ENCODE data around the gene NOL3. TPM values are rescaled to one million over a fixed set of nuclear protein-coding genes. Genes with fewer than 3 reads are reported as not detected.

The NOL3 gene
- total and polyA plus RNA-seq, 2 of the 13 experiments (the other 11 are each of a cell fraction or from before 2014, with no cell fraction given): 5.7 to 20.5 TPM

DNA sequence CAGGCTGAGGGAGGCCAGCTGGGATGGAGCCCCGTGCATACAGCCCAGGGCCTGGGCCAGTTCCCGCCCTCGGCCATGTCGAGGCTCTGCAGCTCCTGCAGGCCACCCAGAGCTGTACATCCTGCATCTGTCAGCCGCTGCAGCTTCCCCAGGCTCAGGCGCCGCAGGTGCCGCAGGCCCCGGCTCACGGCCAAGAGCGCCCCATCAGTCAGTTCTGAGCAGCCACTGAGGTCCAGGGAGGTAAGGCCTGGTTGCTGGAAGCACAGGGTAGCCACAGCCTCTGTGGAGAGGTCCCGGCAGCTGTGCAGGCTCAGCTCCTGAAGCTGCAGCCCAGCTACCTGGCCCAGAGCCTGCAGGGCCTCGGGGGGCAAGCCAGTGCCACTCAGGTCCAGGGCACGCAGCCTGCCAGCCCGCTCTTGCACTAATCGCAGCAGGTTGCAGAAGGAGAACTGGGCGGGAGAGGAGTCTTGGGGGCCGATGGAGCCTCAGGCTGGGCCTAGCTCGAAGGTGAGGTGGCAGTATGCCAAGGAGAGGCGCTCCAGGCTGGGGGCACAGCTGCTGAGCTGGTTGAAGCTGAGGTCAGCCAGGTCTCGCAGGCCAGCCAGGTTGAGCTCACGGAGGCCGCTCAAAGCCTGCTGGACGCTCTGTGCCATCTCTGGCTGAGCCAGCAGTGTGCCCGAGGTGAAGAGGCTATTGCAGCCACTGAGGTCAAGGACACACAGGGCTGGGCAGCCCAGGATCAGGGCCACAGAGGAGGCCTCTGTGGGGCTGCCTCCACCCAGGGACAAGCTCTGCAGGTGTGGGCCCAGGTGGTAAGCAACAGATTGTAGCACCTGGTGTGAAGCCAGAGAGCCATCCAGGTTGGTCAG is 40.0 kb downstream of the NOL3 start (continued):
- TF ChIP-seq, protein P1, sequence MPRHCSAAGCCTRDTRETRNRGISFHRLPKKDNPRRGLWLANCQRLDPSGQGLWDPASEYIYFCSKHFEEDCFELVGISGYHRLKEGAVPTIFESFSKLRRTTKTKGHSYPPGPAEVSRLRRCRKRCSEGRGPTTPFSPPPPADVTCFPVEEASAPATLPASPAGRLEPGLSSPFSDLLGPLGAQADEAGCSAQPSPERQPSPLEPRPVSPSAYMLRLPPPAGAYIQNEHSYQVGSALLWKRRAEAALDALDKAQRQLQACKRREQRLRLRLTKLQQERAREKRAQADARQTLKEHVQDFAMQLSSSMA (CRISPR knock-in tag; IDR thresholded peaks at IDR 0.05): no peak
- TF ChIP-seq REXO4 (CRISPR knock-in tag; IDR thresholded peaks at IDR 0.05; ENCODE audit: borderline replicate concordance) (no peak), FOXM1 (CRISPR knock-in tag; IDR thresholded peaks at IDR 0.05) (no peak), ZNF446 (CRISPR knock-in tag; IDR thresholded peaks at IDR 0.05) (no peak), ZNF598 (CRISPR knock-in tag; IDR thresholded peaks at IDR 0.05; ENCODE audit: borderline replicate concordance) (no peak), SPEN (CRISPR knock-in tag; IDR thresholded peaks at IDR 0.05; ENCODE audit: low read depth) (no peak), SRSF9 (IDR thresholded peaks at IDR 0.05; ENCODE audit: borderline replicate concordance, insufficient read depth, low read depth, low read length, poor library complexity, severe bottlenecking) (no peak), ZBTB38 (CRISPR knock-in tag; IDR thresholded peaks at IDR 0.05) (peak; percentile 36), FOXK1 (CRISPR knock-in tag; IDR thresholded peaks at IDR 0.05; ENCODE audit: borderline replicate concordance, low read depth) (no peak), GATAD1 (CRISPR knock-in tag; IDR thresholded peaks at IDR 0.05) (no peak), KMT2A (CRISPR knock-in tag; IDR thresholded peaks at IDR 0.05) (no peak), MTA1 (CRISPR knock-in tag; IDR thresholded peaks at IDR 0.05; ENCODE audit: borderline replicate concordance) (no peak)
- TF ChIP-seq, protein P2, sequence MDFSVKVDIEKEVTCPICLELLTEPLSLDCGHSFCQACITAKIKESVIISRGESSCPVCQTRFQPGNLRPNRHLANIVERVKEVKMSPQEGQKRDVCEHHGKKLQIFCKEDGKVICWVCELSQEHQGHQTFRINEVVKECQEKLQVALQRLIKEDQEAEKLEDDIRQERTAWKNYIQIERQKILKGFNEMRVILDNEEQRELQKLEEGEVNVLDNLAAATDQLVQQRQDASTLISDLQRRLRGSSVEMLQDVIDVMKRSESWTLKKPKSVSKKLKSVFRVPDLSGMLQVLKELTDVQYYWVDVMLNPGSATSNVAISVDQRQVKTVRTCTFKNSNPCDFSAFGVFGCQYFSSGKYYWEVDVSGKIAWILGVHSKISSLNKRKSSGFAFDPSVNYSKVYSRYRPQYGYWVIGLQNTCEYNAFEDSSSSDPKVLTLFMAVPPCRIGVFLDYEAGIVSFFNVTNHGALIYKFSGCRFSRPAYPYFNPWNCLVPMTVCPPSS (IDR thresholded peaks at IDR 0.05): no peak
- TF ChIP-seq, protein P3, sequence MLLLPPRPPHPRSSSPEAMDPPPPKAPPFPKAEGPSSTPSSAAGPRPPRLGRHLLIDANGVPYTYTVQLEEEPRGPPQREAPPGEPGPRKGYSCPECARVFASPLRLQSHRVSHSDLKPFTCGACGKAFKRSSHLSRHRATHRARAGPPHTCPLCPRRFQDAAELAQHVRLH (CRISPR knock-in tag; IDR thresholded peaks at IDR 0.05; ENCODE audit: borderline replicate concordance, low read depth): no peak
- TF ChIP-seq, protein P4, sequence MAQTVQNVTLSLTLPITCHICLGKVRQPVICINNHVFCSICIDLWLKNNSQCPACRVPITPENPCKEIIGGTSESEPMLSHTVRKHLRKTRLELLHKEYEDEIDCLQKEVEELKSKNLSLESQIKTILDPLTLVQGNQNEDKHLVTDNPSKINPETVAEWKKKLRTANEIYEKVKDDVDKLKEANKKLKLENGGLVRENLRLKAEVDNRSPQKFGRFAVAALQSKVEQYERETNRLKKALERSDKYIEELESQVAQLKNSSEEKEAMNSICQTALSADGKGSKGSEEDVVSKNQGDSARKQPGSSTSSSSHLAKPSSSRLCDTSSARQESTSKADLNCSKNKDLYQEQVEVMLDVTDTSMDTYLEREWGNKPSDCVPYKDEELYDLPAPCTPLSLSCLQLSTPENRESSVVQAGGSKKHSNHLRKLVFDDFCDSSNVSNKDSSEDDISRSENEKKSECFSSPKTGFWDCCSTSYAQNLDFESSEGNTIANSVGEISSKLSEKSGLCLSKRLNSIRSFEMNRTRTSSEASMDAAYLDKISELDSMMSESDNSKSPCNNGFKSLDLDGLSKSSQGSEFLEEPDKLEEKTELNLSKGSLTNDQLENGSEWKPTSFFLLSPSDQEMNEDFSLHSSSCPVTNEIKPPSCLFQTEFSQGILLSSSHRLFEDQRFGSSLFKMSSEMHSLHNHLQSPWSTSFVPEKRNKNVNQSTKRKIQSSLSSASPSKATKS (CRISPR knock-in tag; IDR thresholded peaks at IDR 0.05): no peak
- TF ChIP-seq, protein P5, sequence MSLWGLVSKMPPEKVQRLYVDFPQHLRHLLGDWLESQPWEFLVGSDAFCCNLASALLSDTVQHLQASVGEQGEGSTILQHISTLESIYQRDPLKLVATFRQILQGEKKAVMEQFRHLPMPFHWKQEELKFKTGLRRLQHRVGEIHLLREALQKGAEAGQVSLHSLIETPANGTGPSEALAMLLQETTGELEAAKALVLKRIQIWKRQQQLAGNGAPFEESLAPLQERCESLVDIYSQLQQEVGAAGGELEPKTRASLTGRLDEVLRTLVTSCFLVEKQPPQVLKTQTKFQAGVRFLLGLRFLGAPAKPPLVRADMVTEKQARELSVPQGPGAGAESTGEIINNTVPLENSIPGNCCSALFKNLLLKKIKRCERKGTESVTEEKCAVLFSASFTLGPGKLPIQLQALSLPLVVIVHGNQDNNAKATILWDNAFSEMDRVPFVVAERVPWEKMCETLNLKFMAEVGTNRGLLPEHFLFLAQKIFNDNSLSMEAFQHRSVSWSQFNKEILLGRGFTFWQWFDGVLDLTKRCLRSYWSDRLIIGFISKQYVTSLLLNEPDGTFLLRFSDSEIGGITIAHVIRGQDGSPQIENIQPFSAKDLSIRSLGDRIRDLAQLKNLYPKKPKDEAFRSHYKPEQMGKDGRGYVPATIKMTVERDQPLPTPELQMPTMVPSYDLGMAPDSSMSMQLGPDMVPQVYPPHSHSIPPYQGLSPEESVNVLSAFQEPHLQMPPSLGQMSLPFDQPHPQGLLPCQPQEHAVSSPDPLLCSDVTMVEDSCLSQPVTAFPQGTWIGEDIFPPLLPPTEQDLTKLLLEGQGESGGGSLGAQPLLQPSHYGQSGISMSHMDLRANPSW (CRISPR knock-in tag; IDR thresholded peaks at IDR 0.05; ENCODE audit: borderline replicate concordance): no peak
- TF ChIP-seq, protein P6, sequence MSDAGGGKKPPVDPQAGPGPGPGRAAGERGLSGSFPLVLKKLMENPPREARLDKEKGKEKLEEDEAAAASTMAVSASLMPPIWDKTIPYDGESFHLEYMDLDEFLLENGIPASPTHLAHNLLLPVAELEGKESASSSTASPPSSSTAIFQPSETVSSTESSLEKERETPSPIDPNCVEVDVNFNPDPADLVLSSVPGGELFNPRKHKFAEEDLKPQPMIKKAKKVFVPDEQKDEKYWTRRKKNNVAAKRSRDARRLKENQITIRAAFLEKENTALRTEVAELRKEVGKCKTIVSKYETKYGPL (CRISPR knock-in tag; IDR thresholded peaks at IDR 0.05): no peak
